OCI-LY1 (cell line): ENCODE data around the gene ZNF175.
A peak's percentile ranks its signal among the peaks of the same experiment; 100 is the strongest.

Experiments used
- H2AFZ ChIP-seq: fragments of 200-600 bp; sonication (generic), shearing (Covaris generic); 2 replicates; pipeline ENCODE4 v1.6.0; 2014; ENCODE audit warnings: antibody characterized with exemption, mild to moderate bottlenecking, low read length
- H3F3A ChIP-seq: fragments of 200-600 bp; sonication (generic), shearing (Covaris generic); 2 replicates; pipeline ENCODE4 v1.6.0; 2014; ENCODE audit warnings: mild to moderate bottlenecking, antibody characterized with exemption, low read length, moderate library complexity; ENCODE audit not compliant: insufficient read depth
- H3K27ac ChIP-seq: fragments of 200-600 bp; sonication (generic); 2 replicates; pipeline ENCODE4 v1.5.1; 2014; ENCODE audit warnings: low read length, mixed run types, mild to moderate bottlenecking, low read depth; ENCODE audit not compliant: poor library complexity, severe bottlenecking
- H3K27me3 ChIP-seq: fragments of 200-600 bp; sonication (generic); 2 replicates; pipeline ENCODE4 v1.6.0; 2014; ENCODE audit warnings: antibody characterized with exemption, mild to moderate bottlenecking, low read length, moderate library complexity; ENCODE audit not compliant: insufficient read depth
- H3K36me3 ChIP-seq: fragments of 200-600 bp; sonication (generic); 2 replicates; pipeline ENCODE4 v1.6.1; 2014; ENCODE audit warnings: mild to moderate bottlenecking, antibody characterized with exemption, low read length, moderate library complexity, mixed read lengths; ENCODE audit not compliant: insufficient read depth
- H3K4me1 ChIP-seq: fragments of 200-600 bp; sonication (generic); 2 replicates; pipeline ENCODE4 v1.5.1; 2014; ENCODE audit warnings: mild to moderate bottlenecking, low read length, moderate library complexity; ENCODE audit not compliant: insufficient read depth, severe bottlenecking
- H3K4me2 ChIP-seq: fragments of 200-600 bp; sonication (generic), shearing (Covaris generic); 2 replicates; pipeline ENCODE4 v1.6.1; 2014; ENCODE audit warnings: low read length
- H3K4me3 ChIP-seq: fragments of 200-600 bp; sonication (generic); 2 replicates; pipeline ENCODE4 v1.5.1; 2014; ENCODE audit warnings: low read length, low read depth, mild to moderate bottlenecking, mixed read lengths; ENCODE audit not compliant: poor library complexity, severe bottlenecking
- H3K79me2 ChIP-seq: fragments of 200-600 bp; shearing (Covaris generic); 2 replicates; pipeline ENCODE4 v1.6.1; 2016; ENCODE audit warnings: mixed run types, low read length, mixed read lengths; ENCODE audit not compliant: insufficient read depth
- H3K9ac ChIP-seq: fragments of 200-600 bp; sonication (generic), shearing (Covaris generic); 2 replicates; pipeline ENCODE4 v1.6.1; 2014; ENCODE audit warnings: mild to moderate bottlenecking, low read length, mixed read lengths
- H3K9me2 ChIP-seq: fragments of 200-600 bp; sonication (generic), shearing (Covaris generic); 2 replicates; pipeline ENCODE4 v1.6.1; 2014; ENCODE audit warnings: low read depth, mild to moderate bottlenecking, low read length, mixed read lengths
- H3K9me3 ChIP-seq: fragments of 200-600 bp; shearing (Covaris generic); 2 replicates; pipeline ENCODE4 v1.6.1; 2014; ENCODE audit warnings: low read length, mixed read lengths
- H4K20me1 ChIP-seq: fragments of 200-600 bp; sonication (generic), shearing (Covaris generic); 2 replicates; pipeline ENCODE4 v1.6.0; 2016; ENCODE audit warnings: mild to moderate bottlenecking, low read length; ENCODE audit not compliant: insufficient read depth
- EZH2 ChIP-seq: fragments of 200-600 bp; sonication (generic), shearing (Covaris generic); IDR thresholded peaks from 2 replicates; pipeline ENCODE4 v1.8.0; 2017; ENCODE audit warnings: borderline replicate concordance, mixed run types, mild to moderate bottlenecking, antibody characterized with exemption, low read length, moderate library complexity, mixed read lengths
- TF ChIP-seq, protein P1 (sequence below): fragments of 200-600 bp; sonication (generic), shearing (Covaris generic); IDR thresholded peaks from 2 replicates; pipeline ENCODE4 v1.5.1; 2017; ENCODE audit warnings: mild to moderate bottlenecking, antibody characterized with exemption, low read length, moderate library complexity, mixed read lengths

ZNF175 gene

GRCh38 chr19:51598159-51598915 lies 27.3 kb downstream of the ZNF175 start:
- Histone ChIP-seq H3K4me1 (peaks cover 17% of the 10 kb centered on the region), H2AFZ (no peak overlapping the region), H4K20me1 (no peaks in the 10 kb centered on the region), H3K4me2 (no peak overlapping the region), H3K79me2 (no peaks in the 10 kb centered on the region), H3K9ac (no peak overlapping the region), H3K9me3 (no peaks in the 10 kb centered on the region), H3K4me3 (no peak overlapping the region), H3K9me2 (no peaks in the 10 kb centered on the region), H3K36me3 (no peaks in the 10 kb centered on the region; the same call in 1 of the 2 replicates), H3K27ac (no peak overlapping the region), H3K27me3 (peaks cover 3% of the 10 kb centered on the region; the same call in 1 of the 2 replicates), H3F3A (no peaks in the 10 kb centered on the region)
- TF ChIP-seq EZH2, result no peak

DNA sequence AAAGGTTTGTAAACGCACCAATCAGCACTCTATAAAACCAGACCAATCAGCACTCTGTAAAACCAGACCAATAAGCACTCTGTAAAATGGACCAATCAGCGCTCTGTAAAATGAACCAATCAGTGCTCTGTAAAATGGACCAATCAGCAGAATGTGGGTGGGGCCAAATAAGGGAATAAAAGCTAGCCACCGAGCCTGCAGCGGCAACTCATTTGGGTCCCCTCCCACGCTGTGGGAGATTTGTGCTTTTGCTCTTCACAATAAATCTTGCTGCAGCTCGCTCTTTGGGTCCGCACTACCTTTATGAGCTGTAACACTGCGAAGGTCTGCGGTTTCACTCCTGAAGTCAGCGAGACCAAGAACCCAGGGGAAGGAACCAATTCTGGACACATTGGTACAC lies 28.0 kb downstream of the ZNF175 start:
- H4K20me1 ChIP-seq, result no peaks in the 10 kb centered on the region
- H3K9ac ChIP-seq, result no peak overlapping the region
- no peaks in the 10 kb centered on the region for H3K9me3 ChIP-seq
- no peak overlapping the region for H3K4me3 ChIP-seq
- TF ChIP-seq, protein P1, sequence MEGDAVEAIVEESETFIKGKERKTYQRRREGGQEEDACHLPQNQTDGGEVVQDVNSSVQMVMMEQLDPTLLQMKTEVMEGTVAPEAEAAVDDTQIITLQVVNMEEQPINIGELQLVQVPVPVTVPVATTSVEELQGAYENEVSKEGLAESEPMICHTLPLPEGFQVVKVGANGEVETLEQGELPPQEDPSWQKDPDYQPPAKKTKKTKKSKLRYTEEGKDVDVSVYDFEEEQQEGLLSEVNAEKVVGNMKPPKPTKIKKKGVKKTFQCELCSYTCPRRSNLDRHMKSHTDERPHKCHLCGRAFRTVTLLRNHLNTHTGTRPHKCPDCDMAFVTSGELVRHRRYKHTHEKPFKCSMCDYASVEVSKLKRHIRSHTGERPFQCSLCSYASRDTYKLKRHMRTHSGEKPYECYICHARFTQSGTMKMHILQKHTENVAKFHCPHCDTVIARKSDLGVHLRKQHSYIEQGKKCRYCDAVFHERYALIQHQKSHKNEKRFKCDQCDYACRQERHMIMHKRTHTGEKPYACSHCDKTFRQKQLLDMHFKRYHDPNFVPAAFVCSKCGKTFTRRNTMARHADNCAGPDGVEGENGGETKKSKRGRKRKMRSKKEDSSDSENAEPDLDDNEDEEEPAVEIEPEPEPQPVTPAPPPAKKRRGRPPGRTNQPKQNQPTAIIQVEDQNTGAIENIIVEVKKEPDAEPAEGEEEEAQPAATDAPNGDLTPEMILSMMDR, result no peak
- no peak for TF ChIP-seq EZH2
- no peaks in the 10 kb centered on the region for H3K79me2 ChIP-seq
- H3K9me2 ChIP-seq, result no peaks in the 10 kb centered on the region
- H3K27ac ChIP-seq, result no peak overlapping the region
- no peak overlapping the region for H3K4me2 ChIP-seq
- H3K27me3 ChIP-seq, result peaks cover 3% of the 10 kb centered on the region; the same call in 1 of the 2 replicates
- no peak overlapping the region for H2AFZ ChIP-seq
- no peaks in the 10 kb centered on the region for H3F3A ChIP-seq
- no peaks in the 10 kb centered on the region; the same call in 1 of the 2 replicates for H3K36me3 ChIP-seq
- peaks cover 12% of the 10 kb centered on the region for H3K4me1 ChIP-seq

DNA sequence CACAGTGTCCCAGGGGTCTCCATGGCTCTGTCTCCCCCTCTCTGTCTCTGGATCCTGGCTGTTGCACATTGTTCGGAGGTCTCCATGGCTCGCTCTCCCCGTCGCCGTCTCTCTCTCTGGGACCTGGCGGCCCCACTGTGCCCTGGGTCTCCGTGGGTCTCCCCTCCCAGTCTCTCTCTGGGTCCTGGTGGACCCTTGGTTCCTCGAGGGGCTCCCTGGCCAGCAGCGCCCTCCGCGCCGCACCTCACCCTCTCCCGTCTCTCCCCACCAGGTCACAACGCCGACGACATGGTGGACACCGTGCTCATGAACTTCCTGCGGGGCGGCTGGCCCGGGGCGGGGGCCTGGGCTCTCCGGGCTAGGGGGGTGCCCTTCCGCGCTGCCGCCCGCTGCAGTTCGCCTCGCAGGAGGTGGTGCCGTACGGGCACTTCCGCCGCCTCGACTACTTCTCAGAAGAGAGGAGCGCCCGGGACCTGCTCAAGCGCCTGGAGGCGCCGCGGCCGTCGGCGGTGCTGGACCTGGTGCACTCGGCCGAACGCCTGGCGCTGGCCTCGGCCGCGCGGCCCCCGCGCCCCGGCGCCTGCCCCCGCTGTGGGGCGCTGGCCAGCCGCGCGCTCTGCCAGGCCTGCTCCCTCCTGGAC lies 30.0 kb downstream of the ZNF175 start:
- TF ChIP-seq EZH2, result no peak
- TF ChIP-seq, protein P1, result no peak
- Histone ChIP-seq H3K4me1 (peaks cover 8% of the 10 kb centered on the region), H3K27me3 (peaks cover 3% of the 10 kb centered on the region; the same call in 1 of the 2 replicates), H3K4me2 (peak overlapping the region; percentile 23; the same call in 1 of the 2 replicates), H3K9me2 (no peaks in the 10 kb centered on the region), H3K79me2 (no peaks in the 10 kb centered on the region), H3F3A (no peaks in the 10 kb centered on the region), H3K9me3 (no peaks in the 10 kb centered on the region), H3K36me3 (no peaks in the 10 kb centered on the region; the same call in 1 of the 2 replicates), H3K4me3 (peak overlapping the region; percentile 7), H4K20me1 (no peaks in the 10 kb centered on the region), H2AFZ (no peak overlapping the region), H3K27ac (no peak overlapping the region), H3K9ac (no peak overlapping the region)
